K562 (cell line): ENCODE measurements around the gene CCDC137. TPM values are rescaled to one million over a fixed set of nuclear protein-coding genes. Genes with fewer than 3 reads are reported as not detected.

Experiments used
- ATAC-seq: fragments of 200-7000 bp; cut with Tn5 transposase; 3 replicates; pipeline ENCODE4 v1.9.1; 2020; ENCODE audit warnings: moderate library complexity
- BruUV-seq: library from RNA; stranded (reverse); fragments of 400-500 nt; replicated peaks from 2 replicates; lab custom pipeline; 2021; lab: Mats Ljungman, UMichigan
- CTCF ChIA-PET: fragments of 300-600 bp; formaldehyde crosslinking; extraction: SDS; loops from one replicate; lab custom pipeline; 2021; ENCODE audit warnings: low intra/inter-chr PET ratio; lab: Yijun Ruan, JAX
- POLR2A ChIA-PET: fragments of 300-600, 350-650 bp; sonication (Branson Sonifier 250); formaldehyde crosslinking; extraction: SDS; loops from one replicate; lab custom pipeline; 2021; ENCODE audit warnings: antibody characterized with exemption, inconsistent platforms; lab: Yijun Ruan, JAX
- DNase-seq, 4 experiments: peaks; one replicate each; pipeline versions ENCODE4 v3.0.0 to v3.0.0-alpha.2; 2011 to 2018; ENCODE audit warnings: low spot score in 3 of 4, mixed read lengths in 3 of 4; ENCODE audit errors: extremely low read depth in 1 of 4
- FAIRE-seq: peaks from 2 replicates; lab custom pipeline; 2011; peaks lifted over from hg19 to GRCh38; lab: Jason Lieb, UNC
- H2AFZ ChIP-seq: 2 replicates; pipeline ENCODE4 v1.6.0; 2011; ENCODE audit warnings: low read depth, low read length, control low read depth, inconsistent platforms
- H3K27ac ChIP-seq: fragments of 200-600 bp; 3 replicates; pipeline ENCODE4 v1.8.0; 2011; ENCODE audit warnings: low read depth, mild to moderate bottlenecking, control low read depth, inconsistent platforms, low read length, moderate library complexity, mixed read lengths; ENCODE audit errors: extremely low read depth
- H3K27me3 ChIP-seq, 2 experiments: fragments of 300-600 bp in 1 of 2; 2 replicates in 1 of 2; 3 replicates in 1 of 2; pipeline versions ENCODE4 v1.6.0 to v1.8.0; 2011; ENCODE audit warnings: inconsistent platforms in 2 of 2, low read length in 2 of 2, mild to moderate bottlenecking in 1 of 2, mixed read lengths in 1 of 2, moderate library complexity in 1 of 2; ENCODE audit not compliant: control insufficient read depth in 2 of 2, insufficient read depth in 2 of 2
- H3K36me3 ChIP-seq: fragments of 300-600 bp; 3 replicates; pipeline ENCODE4 v1.8.0; 2011; ENCODE audit warnings: mild to moderate bottlenecking, low read length, inconsistent platforms; ENCODE audit not compliant: control insufficient read depth, insufficient read depth
- H3K4me1 ChIP-seq, 2 experiments: fragments of 200-600 bp in 1 of 2; replicated peaks in 1 of 2; 2 replicates in 1 of 2; 3 replicates in 1 of 2; pipeline versions ENCODE4 v1.5.1 to v1.8.0; 2011; ENCODE audit warnings: inconsistent platforms in 2 of 2, low read length in 2 of 2, mild to moderate bottlenecking in 1 of 2, mixed read lengths in 1 of 2, moderate library complexity in 1 of 2; ENCODE audit not compliant: control insufficient read depth in 2 of 2, insufficient read depth in 2 of 2
- H3K4me2 ChIP-seq: 2 replicates; pipeline ENCODE4 v1.6.1; 2011; ENCODE audit warnings: low read length, control low read depth, inconsistent platforms, mixed read lengths; ENCODE audit not compliant: insufficient read depth
- H3K4me3 ChIP-seq: fragments of 200-600 bp; sonication (generic), shearing (Covaris generic); 2 replicates; pipeline ENCODE4 v1.5.1; 2016; ENCODE audit warnings: control low read depth, inconsistent platforms
- H3K79me2 ChIP-seq: fragments of 200-600 bp; 3 replicates; pipeline ENCODE4 v1.8.0; 2011; ENCODE audit warnings: low read length, inconsistent platforms; ENCODE audit not compliant: control insufficient read depth, insufficient read depth
- H3K9ac ChIP-seq, 2 experiments: 2 replicates each; pipeline versions ENCODE4 v1.6.0 to v1.6.1; 2011; ENCODE audit warnings: low read depth in 2 of 2, low read length in 2 of 2, control low read depth in 1 of 2, inconsistent platforms in 1 of 2, mild to moderate bottlenecking in 1 of 2, mixed read lengths in 1 of 2; ENCODE audit not compliant: insufficient read depth in 1 of 2
- H3K9me1 ChIP-seq: one replicate; pipeline ENCODE4 v1.6.0; 2011; ENCODE audit warnings: inconsistent platforms, mild to moderate bottlenecking, low read length, moderate library complexity; ENCODE audit not compliant: control insufficient read depth, insufficient read depth
- H3K9me3 ChIP-seq: replicated peaks from 2 replicates; pipeline ENCODE4 v1.5.1; 2011; ENCODE audit warnings: low read depth, low read length, inconsistent platforms; ENCODE audit not compliant: control insufficient read depth, insufficient read depth
- H4K20me1 ChIP-seq: replicated peaks from 2 replicates; pipeline ENCODE4 v1.6.1; 2011; ENCODE audit warnings: low read length, inconsistent platforms, mixed read lengths; ENCODE audit not compliant: control insufficient read depth, insufficient read depth
- E2F6 ChIP-seq, 2 experiments: IDR thresholded peaks; 2 replicates each; pipeline ENCODE4 v1.6.1; 2011; ENCODE audit warnings: borderline replicate concordance in 1 of 2, control low read depth in 1 of 2, low read depth in 1 of 2, low read length in 1 of 2, mild to moderate bottlenecking in 1 of 2, mixed read lengths in 1 of 2, moderate library complexity in 1 of 2; ENCODE audit not compliant: insufficient read depth in 1 of 2, insufficient read length in 1 of 2, poor library complexity in 1 of 2, severe bottlenecking in 1 of 2; ENCODE audit errors: extremely low read depth in 1 of 2
- ESRRA ChIP-seq: fragments of 450-650 bp; IDR thresholded peaks from 2 replicates; pipeline ENCODE4 v1.6.1; 2014; ENCODE audit warnings: low read depth, mild to moderate bottlenecking, moderate library complexity, borderline replicate concordance
- ZNF75A ChIP-seq: fragments of 450-650 bp; formaldehyde crosslinking; IDR thresholded peaks from 2 replicates; pipeline ENCODE4 v1.4.0; 2020; ENCODE audit warnings: mild to moderate bottlenecking
- WGBS: fragments of 100-300 bp; shearing (Covaris generic); methylation state at CpG from one replicate; pipeline ENCODE4 v1.1.6; 2016; ENCODE audit warnings: low coverage, mixed read lengths; ENCODE audit not compliant: insufficient coverage; ENCODE audit errors: missing lambda C conversion rate; 5-methylcytosine and 5-hydroxymethylcytosine counted together
- in situ Hi-C: fragments of 300-500 bp; cut with MboI; formaldehyde crosslinking; loops from 4 replicates; pipeline ENCODE4 v1.15.0; 2018; ENCODE audit warnings: inconsistent platforms, mixed read lengths
- intact Hi-C: fragments of 100-400 bp; cut with micrococcal nuclease; formaldehyde crosslinking; loops from 2 replicates; pipeline ENCODE4 v1.14.2; 2022
- polyA plus RNA-seq, 8 experiments: library from polyadenylated mRNA; depleted of rRNA in 4 of 8; stranded (reverse) in 5 of 8; unstranded in 3 of 8; fragments of >200 nt; fragmentation: Nextera tagmentation in 2 of 8; fragmentation: Illumina TruSeq in 1 of 8; extraction: Ambion mirVana in 2 of 8; extraction: Trizol in 1 of 8; gene quantifications; 2 replicates each; pipeline versions ENCODE4 v1.2.1 to v1.2.3, GENCODE V29; 2011 to 2014; ENCODE audit warnings: inconsistent platforms in 1 of 8, missing spikeins in 1 of 8
- total RNA-seq, 7 experiments: library from RNA; depleted of rRNA in 6 of 7; stranded (reverse); fragments of >200 nt in 6 of 7; fragmentation: Illumina TruSeq in 2 of 7; extraction: Trizol in 2 of 7; gene quantifications; 2 replicates each; pipeline versions ENCODE4 v1.2.1 to v1.2.3, GENCODE V29; 2011 to 2021; ENCODE audit warnings: low replicate concordance in 1 of 7
- TF ChIP-seq, protein P1 (sequence below): fragments of 450-650 bp; IDR thresholded peaks from 2 replicates; pipeline ENCODE4 v1.6.1; 2018; ENCODE audit not compliant: partially characterized antibody

The CCDC137 gene
- total and polyA plus RNA-seq, 9 of the 15 experiments (the other 6 are each of a cell fraction or from before 2014, with no cell fraction given) = 2.3 to 68.1 (median 38.3) TPM

GRCh38 chr17:81656835-81657234 lies 9.7 kb upstream of the CCDC137 start:
- ChIA-PET CTCF (interaction anchor here (0.5 kb wide), 1 partner anchor 342 kb away, joined by 4 read pairs; no protein-coding TSS in a partner anchor), POLR2A (interaction anchor here (1.7 kb wide), 1 partner anchor 10 kb away, joined by 4 read pairs; no protein-coding TSS in a partner anchor)
- no peak for FAIRE-seq
- BruUV-seq = no TSS peak
- intact Hi-C loops = no loop called here
- no peak for ATAC-seq
- no peak overlapping the region for H2AFZ ChIP-seq
- no peaks in the 10 kb centered on the region for H3K79me2 ChIP-seq
- H3K9me3 ChIP-seq = no peaks in the 10 kb centered on the region
- H3K9me1 ChIP-seq = no peaks in the 10 kb centered on the region
- no peak overlapping the region for H3K27ac ChIP-seq
- no peaks in the 10 kb centered on the region for H4K20me1 ChIP-seq
- no peaks in the 10 kb centered on the region for H3K27me3 ChIP-seq
- no peak overlapping the region for H3K4me3 ChIP-seq
- peaks cover 0 to 33% of the 10 kb centered on the region in 2 experiments; a peak in 3 of 5 replicates for H3K4me1 ChIP-seq
- no peaks in the 10 kb centered on the region for H3K36me3 ChIP-seq
- WGBS = 46% methylated on average over 4 of the region's 4 CpGs
- peak overlapping the region in 1 of 2 experiments; percentile 74; a peak in 1 of 4 replicates for H3K9ac ChIP-seq
- TF ChIP-seq E2F6 (IDR thresholded peaks at IDR 0.05; ENCODE audit: borderline replicate concordance in 1 of 2, extremely low read depth in 1 of 2, insufficient read depth in 1 of 2, insufficient read length in 1 of 2, low read depth in 1 of 2, low read length in 1 of 2, poor library complexity in 1 of 2, severe bottlenecking in 1 of 2) (no peak), ZNF75A (no peak), ESRRA (peak; percentile 52; the same call in 1 of the 2 replicates)
- TF ChIP-seq, protein P1, sequence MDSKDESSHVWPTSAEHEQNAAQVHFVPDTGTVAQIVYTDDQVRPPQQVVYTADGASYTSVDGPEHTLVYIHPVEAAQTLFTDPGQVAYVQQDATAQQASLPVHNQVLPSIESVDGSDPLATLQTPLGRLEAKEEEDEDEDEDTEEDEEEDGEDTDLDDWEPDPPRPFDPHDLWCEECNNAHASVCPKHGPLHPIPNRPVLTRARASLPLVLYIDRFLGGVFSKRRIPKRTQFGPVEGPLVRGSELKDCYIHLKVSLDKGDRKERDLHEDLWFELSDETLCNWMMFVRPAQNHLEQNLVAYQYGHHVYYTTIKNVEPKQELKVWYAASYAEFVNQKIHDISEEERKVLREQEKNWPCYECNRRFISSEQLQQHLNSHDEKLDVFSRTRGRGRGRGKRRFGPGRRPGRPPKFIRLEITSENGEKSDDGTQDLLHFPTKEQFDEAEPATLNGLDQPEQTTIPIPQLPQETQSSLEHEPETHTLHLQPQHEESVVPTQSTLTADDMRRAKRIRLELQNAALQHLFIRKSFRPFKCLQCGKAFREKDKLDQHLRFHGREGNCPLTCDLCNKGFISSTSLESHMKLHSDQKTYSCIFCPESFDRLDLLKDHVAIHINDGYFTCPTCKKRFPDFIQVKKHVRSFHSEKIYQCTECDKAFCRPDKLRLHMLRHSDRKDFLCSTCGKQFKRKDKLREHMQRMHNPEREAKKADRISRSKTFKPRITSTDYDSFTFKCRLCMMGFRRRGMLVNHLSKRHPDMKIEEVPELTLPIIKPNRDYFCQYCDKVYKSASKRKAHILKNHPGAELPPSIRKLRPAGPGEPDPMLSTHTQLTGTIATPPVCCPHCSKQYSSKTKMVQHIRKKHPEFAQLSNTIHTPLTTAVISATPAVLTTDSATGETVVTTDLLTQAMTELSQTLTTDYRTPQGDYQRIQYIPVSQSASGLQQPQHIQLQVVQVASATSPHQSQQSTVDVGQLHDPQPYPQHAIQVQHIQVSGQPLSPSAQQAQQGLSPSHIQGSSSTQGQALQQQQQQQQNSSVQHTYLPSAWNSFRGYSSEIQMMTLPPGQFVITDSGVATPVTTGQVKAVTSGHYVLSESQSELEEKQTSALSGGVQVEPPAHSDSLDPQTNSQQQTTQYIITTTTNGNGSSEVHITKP = peak; percentile 56
- in situ Hi-C loops = no loop called here
- DNase-seq = peak in 1 of 4 experiments; percentile 7
- H3K4me2 ChIP-seq = no peak overlapping the region
